GM12875 (cell line): ENCODE data around the gene MAP7.

Source experiments
- H3K4me3 ChIP-seq: one replicate; pipeline ENCODE4 v1.5.1; 2011; ENCODE audit warnings: low read depth, low read length, control low read depth
- TF ChIP-seq, protein P1 (sequence below): IDR thresholded peaks from 2 replicates; pipeline ENCODE4 v1.5.1; 2011; ENCODE audit warnings: low read depth, mild to moderate bottlenecking, control low read depth, inconsistent platforms, low read length, moderate library complexity, borderline replicate concordance; ENCODE audit not compliant: insufficient read depth

The MAP7 gene

DNA sequence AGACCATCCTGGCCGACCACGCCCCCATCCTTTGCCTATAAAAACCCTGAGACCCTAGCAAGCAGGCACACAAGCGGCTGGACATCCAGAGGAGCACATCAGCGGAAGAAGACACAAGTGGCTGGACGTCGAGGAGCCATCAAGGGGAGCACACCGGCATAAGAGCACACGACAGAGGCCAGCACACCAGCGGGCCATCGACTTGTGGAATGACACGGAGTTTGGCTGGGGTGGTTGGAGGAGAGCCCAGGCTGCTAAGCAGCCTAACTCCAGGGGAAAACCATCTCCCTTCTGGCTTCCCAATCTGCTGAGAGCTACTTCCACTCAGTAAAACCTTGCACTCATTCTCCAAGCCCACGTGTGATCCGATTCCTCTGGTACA lies 215.8 kb downstream of the MAP7 start:
- H3K4me3 ChIP-seq, result no peak overlapping the region
- TF ChIP-seq, protein P1, sequence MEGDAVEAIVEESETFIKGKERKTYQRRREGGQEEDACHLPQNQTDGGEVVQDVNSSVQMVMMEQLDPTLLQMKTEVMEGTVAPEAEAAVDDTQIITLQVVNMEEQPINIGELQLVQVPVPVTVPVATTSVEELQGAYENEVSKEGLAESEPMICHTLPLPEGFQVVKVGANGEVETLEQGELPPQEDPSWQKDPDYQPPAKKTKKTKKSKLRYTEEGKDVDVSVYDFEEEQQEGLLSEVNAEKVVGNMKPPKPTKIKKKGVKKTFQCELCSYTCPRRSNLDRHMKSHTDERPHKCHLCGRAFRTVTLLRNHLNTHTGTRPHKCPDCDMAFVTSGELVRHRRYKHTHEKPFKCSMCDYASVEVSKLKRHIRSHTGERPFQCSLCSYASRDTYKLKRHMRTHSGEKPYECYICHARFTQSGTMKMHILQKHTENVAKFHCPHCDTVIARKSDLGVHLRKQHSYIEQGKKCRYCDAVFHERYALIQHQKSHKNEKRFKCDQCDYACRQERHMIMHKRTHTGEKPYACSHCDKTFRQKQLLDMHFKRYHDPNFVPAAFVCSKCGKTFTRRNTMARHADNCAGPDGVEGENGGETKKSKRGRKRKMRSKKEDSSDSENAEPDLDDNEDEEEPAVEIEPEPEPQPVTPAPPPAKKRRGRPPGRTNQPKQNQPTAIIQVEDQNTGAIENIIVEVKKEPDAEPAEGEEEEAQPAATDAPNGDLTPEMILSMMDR, result no peak

DNA sequence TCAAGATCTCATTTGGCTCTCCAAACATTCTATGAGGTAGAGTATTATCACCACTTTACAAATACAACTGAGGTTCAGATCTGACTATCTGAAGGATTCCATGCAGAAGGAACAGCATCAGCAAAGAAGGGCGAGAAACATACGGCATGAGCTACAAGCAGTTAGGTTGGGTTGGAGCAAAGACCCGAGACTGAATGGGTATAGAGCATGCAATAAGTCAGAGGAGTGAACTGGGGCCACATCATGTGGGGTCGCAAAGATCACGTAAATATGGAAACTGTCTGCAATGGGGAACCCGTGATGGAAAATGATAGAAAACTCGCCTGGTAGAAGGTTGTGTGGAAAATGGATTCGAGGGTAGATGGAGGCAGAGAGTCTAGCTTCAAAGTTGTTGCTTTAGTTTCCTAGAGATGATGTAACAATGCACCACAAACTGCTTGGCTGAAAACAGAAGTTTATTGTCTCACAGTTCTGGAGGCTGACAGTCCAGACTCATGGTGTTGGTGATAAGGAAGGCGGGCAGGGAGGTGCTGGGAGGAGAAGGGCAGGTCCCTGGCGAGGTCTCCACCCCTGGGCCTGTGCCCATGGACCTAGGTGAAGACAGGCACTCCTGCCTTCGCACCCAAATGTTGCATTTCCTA lies 216.3 kb downstream of the MAP7 start:
- no peak overlapping the region for H3K4me3 ChIP-seq
- TF ChIP-seq, protein P1, result no peak

DNA sequence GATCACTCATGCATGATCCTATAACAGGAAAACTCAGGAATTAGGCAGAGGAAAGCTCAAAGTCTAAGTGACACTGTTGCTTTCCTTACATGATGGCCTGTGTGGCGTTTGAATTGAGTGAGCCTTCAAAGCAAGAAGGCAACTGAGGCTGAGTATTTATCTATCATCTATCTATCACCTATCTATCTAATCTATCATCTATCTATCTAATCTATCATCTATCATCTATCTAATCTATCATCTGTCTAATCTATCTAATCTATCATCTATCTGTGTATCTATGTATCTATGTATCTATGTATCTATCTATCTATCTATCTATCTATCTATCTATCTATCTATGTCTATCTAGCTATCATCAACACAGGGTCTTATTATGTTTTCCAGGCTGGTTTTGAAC lies 218.8 kb downstream of the MAP7 start:
- no peak overlapping the region for H3K4me3 ChIP-seq
- TF ChIP-seq, protein P1, result no peak

DNA sequence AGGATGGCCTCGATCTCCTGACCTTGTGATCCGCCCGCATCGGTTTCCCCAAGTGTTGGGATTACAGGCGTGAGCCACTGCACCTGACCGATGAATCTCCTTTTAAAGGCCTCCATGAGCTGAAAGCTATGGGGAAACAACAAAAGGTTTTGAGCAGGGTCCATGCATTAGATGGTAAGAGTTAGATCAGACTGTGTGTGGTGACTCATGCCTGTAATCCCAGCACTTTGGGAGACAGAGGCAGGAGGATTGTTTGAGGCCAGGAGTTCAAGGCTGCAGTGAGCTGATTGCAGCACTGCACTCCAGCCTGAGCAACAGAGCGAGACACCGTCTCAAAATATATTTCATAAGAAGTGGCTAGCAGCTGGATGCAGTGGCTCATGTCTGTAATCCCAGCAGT lies 219.6 kb downstream of the MAP7 start:
- TF ChIP-seq, protein P1, result no peak
- no peak overlapping the region for H3K4me3 ChIP-seq

DNA sequence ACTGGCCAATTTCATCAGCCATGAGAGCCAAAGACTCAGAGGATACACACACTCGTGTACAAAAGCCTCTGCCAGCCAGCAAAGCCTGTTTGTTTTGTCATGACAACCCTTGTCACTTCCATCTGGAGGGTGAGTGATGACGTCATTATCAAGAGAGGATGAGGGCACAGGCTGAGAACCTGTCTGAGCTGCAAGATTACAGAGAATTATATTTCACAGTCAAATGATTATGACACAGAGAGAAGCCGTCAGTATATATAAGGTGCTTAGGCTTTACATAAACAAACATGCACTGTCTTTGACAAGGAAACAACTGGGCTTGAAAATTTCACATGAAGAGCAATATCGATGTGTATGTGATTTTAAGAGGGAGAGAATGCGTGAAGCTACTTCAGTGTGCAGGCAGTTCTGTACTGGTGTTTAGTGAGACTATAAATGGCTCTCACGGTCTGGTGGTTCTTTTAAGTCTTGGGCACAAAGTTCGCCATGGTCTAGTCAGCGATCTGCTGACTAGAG lies 224.1 kb downstream of the MAP7 start:
- H3K4me3 ChIP-seq, result no peak overlapping the region
- TF ChIP-seq, protein P1, result no peak

DNA sequence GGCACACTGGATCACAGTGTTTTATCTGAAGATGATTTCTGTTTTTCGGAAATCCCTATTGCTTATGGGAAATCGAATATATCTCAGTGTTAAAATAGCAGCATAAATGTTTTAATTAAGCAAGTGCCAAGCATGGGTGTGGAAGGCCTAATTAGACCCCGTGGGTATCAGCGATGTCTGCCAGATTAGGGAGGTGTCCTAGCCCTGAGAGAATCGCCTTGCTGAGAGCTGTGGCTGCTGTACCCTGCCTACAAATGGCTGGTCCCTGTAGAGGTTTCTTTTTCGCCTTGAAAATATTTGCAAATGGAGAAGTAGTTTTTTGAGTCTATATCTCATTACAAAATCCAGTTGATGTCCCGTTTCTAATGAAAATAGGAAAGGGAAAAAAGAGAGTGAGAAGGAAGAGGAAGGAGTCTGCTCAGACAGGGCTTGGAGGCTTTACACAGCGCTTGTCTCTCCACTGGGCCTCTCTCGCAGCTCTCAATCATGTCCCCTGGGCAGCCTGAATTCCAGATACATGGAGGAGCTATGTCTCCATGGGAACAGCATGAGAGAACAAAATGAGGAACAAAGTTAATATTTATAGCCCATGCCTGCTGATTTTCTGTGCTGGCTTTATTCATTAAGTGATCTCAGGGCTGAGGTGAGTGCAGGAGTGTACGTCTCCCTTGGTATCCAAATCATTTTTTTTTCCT lies 225.4 kb downstream of the MAP7 start:
- H3K4me3 ChIP-seq, result no peak overlapping the region
- TF ChIP-seq, protein P1, result no peak
